ES-I3 (cell line): ENCODE measurements around the gene ABCB9.

Experiments
- H3K36me3 ChIP-seq: 2 replicates; pipeline ENCODE4 v1.6.1; 2013; ENCODE audit warnings: mild to moderate bottlenecking, low read length, control low read depth, moderate library complexity; ENCODE audit not compliant: insufficient read depth
- H3K4me1 ChIP-seq: 2 replicates; pipeline ENCODE4 v1.6.1; 2013; ENCODE audit warnings: mild to moderate bottlenecking, control low read depth, low read length; ENCODE audit not compliant: insufficient read depth
- H3K9ac ChIP-seq: 2 replicates; pipeline ENCODE4 v1.6.1; 2013; ENCODE audit warnings: low read depth, mild to moderate bottlenecking, low read length, moderate library complexity
- H3K9me3 ChIP-seq: 2 replicates; pipeline ENCODE4 v1.6.1; 2013; ENCODE audit warnings: mild to moderate bottlenecking, low read length, moderate library complexity; ENCODE audit not compliant: control insufficient read depth, insufficient read depth

ABCB9 gene

DNA sequence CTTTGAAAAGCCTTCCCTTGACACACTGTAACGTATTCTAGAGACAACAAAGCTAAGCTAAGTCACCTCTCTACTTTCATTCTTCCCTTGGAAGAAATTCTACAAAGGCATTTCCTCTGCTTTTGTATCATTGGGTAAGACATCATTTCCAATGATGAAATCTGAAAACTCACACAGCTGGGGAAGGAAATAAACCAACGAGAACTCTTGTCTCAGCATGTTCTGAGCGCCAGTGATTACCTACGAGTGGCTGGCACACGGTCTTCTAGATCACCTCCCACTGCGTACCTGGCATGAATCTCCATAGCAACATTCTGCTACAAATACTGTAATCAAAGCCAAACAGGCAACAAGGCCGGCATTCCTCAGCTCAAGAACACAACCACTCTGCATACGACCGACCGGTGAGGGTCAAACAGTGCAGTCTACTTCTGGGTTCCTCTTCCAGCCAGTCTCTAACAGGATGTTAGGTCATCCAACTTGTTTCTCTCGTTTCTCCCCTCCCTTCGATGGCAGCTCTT is 78.0 kb downstream of the ABCB9 start:
- H3K9ac ChIP-seq, result no peak overlapping the region
- H3K36me3 ChIP-seq, result no peaks in the 10 kb centered on the region
- no peaks in the 10 kb centered on the region for H3K9me3 ChIP-seq
- peaks cover 48% of the 10 kb centered on the region for H3K4me1 ChIP-seq

DNA sequence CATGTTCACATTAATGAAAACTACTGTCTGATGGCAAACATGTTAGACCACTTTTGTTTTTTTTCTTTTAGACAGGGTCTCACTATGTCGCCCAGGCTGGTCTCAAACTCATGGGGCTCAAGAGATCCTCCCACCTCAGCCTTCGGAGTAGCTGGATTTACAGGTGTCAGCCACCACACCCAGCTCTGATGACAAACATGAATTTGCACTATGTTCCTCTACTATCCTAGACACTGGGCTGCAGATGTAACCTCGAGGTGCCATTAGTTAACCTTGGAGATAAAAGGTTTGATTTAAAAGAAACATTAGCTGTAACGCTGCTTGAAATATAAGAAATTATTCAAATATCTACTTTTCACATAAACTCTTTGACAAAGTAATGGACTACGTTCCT is 78.4 kb downstream of the ABCB9 start:
- H3K9me3 ChIP-seq, result no peaks in the 10 kb centered on the region
- no peaks in the 10 kb centered on the region for H3K36me3 ChIP-seq
- peaks cover 48% of the 10 kb centered on the region for H3K4me1 ChIP-seq
- no peak overlapping the region for H3K9ac ChIP-seq

DNA sequence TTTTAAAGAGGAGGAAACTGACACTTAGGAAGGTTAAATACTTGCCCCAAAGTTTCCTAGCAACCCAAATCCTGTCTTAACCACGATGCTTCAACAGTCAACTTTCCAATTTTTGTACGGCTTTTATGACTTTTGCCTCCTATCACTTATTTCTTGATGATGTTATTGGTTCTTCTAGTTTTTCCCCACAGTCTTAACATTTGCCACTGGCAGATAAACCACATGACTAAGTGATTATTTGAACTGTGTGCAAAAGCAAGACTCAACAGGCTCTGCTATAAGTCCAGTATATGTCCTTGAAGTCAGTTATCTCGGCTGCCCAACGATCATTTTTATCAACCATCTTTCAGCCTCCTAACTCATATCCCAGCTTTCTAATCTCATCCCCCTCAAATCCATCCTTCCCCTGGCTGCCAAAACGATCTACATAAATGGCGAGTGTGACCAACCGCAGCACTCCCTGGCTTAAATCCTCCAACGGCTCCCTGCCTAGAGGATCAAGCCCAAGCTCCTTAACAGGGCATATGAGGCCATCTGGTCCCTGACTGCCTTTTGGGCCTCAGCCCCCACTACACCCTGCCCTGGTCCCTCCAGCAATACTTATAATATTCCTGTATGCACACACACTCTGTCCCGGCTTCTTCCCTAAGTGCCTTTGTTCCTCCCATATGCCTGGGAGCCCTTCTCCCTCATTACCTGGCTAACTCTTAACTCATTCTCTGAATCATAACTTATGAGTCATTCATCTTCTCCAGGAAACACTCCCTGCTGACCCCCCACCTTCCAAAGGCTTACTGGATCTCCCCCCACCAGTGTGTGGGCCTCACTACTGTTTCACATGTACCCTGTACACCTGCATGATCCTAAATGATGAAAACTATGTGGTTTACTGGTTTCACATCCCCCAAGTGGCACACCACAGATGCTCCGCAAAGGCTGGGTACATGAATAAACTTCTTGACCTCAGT is 79.1 kb downstream of the ABCB9 start:
- Histone ChIP-seq H3K4me1 (peaks cover 44% of the 10 kb centered on the region), H3K9me3 (no peaks in the 10 kb centered on the region), H3K9ac (no peak overlapping the region), H3K36me3 (no peaks in the 10 kb centered on the region)

DNA sequence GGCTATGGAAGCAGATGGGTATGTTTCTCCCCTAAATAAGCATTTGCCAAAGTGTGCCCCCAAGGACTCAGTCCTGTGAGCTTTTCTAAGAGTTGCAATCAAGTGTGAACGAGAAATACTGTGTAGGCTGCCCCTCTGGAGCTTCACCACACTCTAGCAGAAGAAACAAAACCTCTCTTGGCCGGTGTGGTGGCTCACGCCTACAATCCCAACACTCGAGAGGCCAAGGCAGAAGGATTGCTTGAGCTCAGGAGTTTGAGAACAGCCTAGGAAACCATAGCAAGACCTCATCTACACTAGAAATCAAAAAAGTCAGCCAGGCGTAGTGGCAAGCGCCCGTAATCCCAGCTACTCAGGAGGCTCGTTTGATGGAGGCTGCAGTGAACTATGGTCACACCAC is 80.1 kb downstream of the ABCB9 start:
- Histone ChIP-seq H3K9ac (no peak overlapping the region), H3K4me1 (peaks cover 34% of the 10 kb centered on the region), H3K9me3 (no peaks in the 10 kb centered on the region), H3K36me3 (no peaks in the 10 kb centered on the region)

DNA sequence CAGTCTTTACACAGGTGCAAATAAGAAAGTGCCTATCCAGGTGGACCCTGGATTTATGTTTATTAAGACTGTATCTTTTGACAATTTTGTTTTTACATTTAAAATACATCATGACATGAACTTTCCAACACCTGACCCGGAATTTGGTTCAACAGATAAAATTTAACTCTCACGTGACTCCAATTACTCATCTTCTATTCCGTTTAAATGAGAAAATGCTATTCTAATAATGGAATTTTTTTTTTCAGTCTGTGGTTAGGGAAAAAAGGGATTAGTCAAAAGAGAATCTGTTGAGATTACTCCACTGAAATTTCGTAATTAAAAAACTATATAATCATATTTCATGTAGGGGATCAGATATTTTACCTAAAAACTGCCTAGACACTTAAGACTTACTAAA is 81.4 kb downstream of the ABCB9 start:
- H3K9ac ChIP-seq, result no peak overlapping the region
- H3K9me3 ChIP-seq, result no peaks in the 10 kb centered on the region
- H3K4me1 ChIP-seq, result peaks cover 25% of the 10 kb centered on the region
- no peaks in the 10 kb centered on the region for H3K36me3 ChIP-seq

DNA sequence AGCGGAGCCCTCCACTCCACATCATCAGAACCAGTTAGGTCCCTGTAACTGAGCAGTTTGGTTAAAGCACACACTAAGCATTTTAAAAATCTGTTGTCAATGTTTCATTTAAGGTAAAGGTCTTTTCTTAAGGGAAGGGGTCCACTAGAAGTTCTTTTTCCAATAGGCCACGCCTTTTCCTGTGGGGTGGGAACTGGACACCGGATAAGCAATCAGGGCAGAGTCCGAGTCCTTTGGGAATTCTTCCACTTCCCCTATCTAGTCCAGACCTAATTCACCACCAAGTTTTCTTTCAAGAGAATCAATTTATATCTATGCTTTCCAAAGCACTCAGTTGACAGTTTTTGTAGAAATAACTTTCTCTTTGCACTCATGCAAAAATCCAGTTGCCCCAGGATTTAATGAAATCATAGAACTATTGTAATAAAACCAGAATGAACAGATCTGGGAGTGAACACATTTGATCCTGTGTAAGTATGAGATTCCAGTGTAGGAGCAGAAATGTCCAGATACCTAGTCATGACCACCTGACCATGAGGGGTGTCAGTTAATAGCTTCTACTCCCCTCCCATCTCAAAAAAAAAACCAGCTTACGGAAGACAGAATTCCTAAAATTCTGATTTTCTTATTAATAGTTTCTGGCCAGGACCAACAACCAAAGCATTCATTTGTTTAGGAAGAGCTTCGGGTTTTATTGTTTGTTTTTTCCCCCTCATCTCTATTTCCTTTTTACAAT is 82.0 kb downstream of the ABCB9 start:
- peaks cover 23% of the 10 kb centered on the region for H3K4me1 ChIP-seq
- no peaks in the 10 kb centered on the region for H3K9me3 ChIP-seq
- H3K9ac ChIP-seq, result no peak overlapping the region
- H3K36me3 ChIP-seq, result no peaks in the 10 kb centered on the region

DNA sequence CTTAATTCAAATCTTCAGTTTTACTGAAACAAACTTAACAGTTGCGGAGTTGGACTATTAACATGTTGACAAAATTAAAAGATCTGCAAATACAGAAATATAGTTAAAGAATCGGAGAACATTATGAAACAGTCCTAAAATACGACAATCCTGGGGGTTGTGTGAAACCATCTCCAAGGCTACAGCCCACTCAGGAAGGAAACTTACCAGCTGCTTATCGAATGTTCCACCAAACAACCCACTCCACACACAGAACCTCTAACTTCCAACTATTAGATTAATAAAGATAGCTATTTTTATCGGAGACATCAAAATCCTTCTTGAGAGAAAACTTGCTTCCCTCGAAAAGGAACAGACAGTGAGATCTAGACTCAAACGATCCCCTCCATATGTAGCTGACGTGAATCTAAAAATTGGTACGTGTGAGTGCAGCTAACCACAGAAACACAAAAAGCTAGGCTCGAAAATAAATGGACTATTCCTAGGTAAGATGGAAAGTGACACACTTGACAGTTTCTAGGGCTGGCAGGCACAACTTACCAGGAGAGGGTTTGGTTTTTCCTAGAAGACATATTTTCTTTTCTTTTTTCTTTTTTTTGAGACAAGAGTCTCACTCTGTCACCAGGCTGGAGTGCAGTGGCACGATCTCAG is 83.2 kb downstream of the ABCB9 start:
- H3K36me3 ChIP-seq, result no peaks in the 10 kb centered on the region
- H3K9ac ChIP-seq, result no peak overlapping the region
- H3K9me3 ChIP-seq, result no peaks in the 10 kb centered on the region
- H3K4me1 ChIP-seq, result peaks cover 12% of the 10 kb centered on the region

DNA sequence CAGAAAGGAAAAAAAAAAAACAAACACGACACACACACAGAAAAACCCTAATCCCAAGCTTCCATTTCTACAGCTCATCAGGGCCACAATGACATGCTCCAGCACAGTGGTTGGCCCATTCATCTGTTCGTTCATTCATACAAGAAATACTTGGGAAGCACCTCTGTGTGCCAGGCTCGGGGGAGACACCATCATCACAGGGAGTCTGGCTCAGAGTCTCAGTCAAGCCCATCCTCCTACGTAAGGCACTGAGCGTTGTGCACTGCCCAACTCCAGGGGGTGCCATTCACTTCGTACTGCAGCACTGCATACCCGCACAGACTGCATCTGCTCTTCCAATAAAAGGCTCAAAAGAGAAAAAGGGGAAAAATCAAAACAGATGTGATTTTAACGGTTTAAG is 85.6 kb downstream of the ABCB9 start:
- Histone ChIP-seq H3K9me3 (no peaks in the 10 kb centered on the region), H3K36me3 (no peaks in the 10 kb centered on the region), H3K9ac (no peak overlapping the region), H3K4me1 (peaks cover 4% of the 10 kb centered on the region; the same call in 1 of the 2 replicates)

DNA sequence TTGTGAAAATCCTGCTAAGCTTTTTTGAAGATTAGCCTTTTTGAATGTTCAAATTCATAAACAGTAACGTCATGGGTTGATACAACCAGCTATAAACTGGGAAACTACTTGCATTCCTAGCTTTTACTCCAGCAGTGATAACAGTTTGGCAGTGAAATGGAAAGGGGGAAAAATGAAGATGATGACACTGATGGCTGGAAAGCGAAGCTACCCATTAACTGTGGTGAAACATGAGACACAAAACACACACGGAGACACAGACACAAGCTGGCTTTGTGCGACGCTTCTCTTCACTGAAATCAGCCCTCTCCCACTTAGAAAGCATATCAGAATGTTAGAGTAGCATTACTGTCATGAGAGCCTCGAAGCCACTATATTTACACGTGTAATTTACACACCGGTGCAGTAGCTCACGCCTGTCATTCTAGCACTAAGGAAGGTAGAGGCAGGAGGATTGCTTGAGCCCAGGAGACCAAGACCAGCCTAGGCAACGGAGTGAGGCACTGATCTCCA is 86.1 kb downstream of the ABCB9 start:
- H3K9ac ChIP-seq, result no peak overlapping the region
- H3K9me3 ChIP-seq, result no peaks in the 10 kb centered on the region
- H3K36me3 ChIP-seq, result no peaks in the 10 kb centered on the region
- H3K4me1 ChIP-seq, result peaks cover 9% of the 10 kb centered on the region
